GM12873 (cell line): ENCODE results near the gene BRAT1.

Experiments
- CTCF ChIP-seq: IDR thresholded peaks from 2 replicates; pipeline ENCODE4 v1.5.1; 2012; ENCODE audit warnings: low read depth, mild to moderate bottlenecking, moderate library complexity, low read length, control low read depth; ENCODE audit not compliant: insufficient read depth; ENCODE audit errors: missing control alignments

The BRAT1 gene

GRCh38 chr7:2555121-2556052 lies at the start of gene BRAT1:
TSS of gene BRAT1 (minus strand) at chr7:2555524. CDS start at chr7:2554431, 1,093 bp downstream.
- TF ChIP-seq CTCF = peak; percentile 56

GRCh38 chr7:2604608-2605174 lies 49.4 kb upstream of the BRAT1 start:
- TF ChIP-seq CTCF = no peak

GRCh38 chr7:2603044-2603965 lies 48.0 kb upstream of the BRAT1 start:
- no peak for TF ChIP-seq CTCF

GRCh38 chr7:2602406-2603043 lies 47.2 kb upstream of the BRAT1 start:
- no peak for TF ChIP-seq CTCF

GRCh38 chr7:2601907-2602306 lies 46.6 kb upstream of the BRAT1 start:
- TF ChIP-seq CTCF = no peak

GRCh38 chr7:2601065-2601464 lies 45.7 kb upstream of the BRAT1 start:
- no peak for TF ChIP-seq CTCF
